ENCODE data around the gene SLC49A4.
A peak's percentile ranks its signal among the peaks of the same experiment; 100 is the strongest.

SLC49A4 gene

GRCh38 chr3:122857019-122857418 is 62.1 kb downstream of the SLC49A4 start:
- Histone ChIP-seq H3K9me2 (replicated peaks; ENCODE audit: low read depth, low read length) (no peaks in the 10 kb centered on the region), H3K4me3 (ENCODE audit: low read length, poor library complexity, severe bottlenecking) (no peak overlapping the region), H3K9me3 (ENCODE audit: insufficient read depth, low read depth, low read length) (no peaks in the 10 kb centered on the region), H3K36me3 (ENCODE audit: insufficient read depth, low read length) (peaks cover 10% of the 10 kb centered on the region; the same call in 1 of the 2 replicates), H3K27me3 (ENCODE audit: insufficient read depth, low read length, poor library complexity, severe bottlenecking) (no peaks in the 10 kb centered on the region), H3K4me1 (ENCODE audit: insufficient read depth, low read length, poor library complexity, severe bottlenecking) (no peaks in the 10 kb centered on the region), H4K20me1 (ENCODE audit: insufficient read depth, low read length, poor library complexity, severe bottlenecking) (no peaks in the 10 kb centered on the region), H3F3A (ENCODE audit: low read depth) (no peaks in the 10 kb centered on the region; the same call in 1 of the 2 replicates), H3K79me2 (ENCODE audit: insufficient read depth, low read length) (no peaks in the 10 kb centered on the region), H3K4me2 (ENCODE audit: low read depth, low read length, poor library complexity, severe bottlenecking) (no peak overlapping the region), H2AFZ (ENCODE audit: low read length) (no peak overlapping the region), H3K9ac (ENCODE audit: low read depth, low read length, poor library complexity, severe bottlenecking) (no peak overlapping the region)
- TF ChIP-seq EZH2phosphoT487 (IDR thresholded peaks at IDR 0.05; ENCODE audit: borderline replicate concordance) = no peak
- TF ChIP-seq CTCF (conservative IDR thresholded peaks at IDR 0.05; ENCODE audit: low read length) = no peak

GRCh38 chr3:122858373-122858772 is 63.5 kb downstream of the SLC49A4 start:
- H4K20me1 ChIP-seq (ENCODE audit: insufficient read depth, low read length, poor library complexity, severe bottlenecking) = no peaks in the 10 kb centered on the region
- H3F3A ChIP-seq (ENCODE audit: low read depth) = no peaks in the 10 kb centered on the region; the same call in 1 of the 2 replicates
- H2AFZ ChIP-seq (ENCODE audit: low read length) = no peak overlapping the region
- peaks cover 10% of the 10 kb centered on the region; the same call in 1 of the 2 replicates for H3K36me3 ChIP-seq (ENCODE audit: insufficient read depth, low read length)
- no peaks in the 10 kb centered on the region for H3K27me3 ChIP-seq (ENCODE audit: insufficient read depth, low read length, poor library complexity, severe bottlenecking)
- no peak overlapping the region for H3K4me3 ChIP-seq (ENCODE audit: low read length, poor library complexity, severe bottlenecking)
- no peak overlapping the region for H3K4me2 ChIP-seq (ENCODE audit: low read depth, low read length, poor library complexity, severe bottlenecking)
- no peak overlapping the region for H3K9ac ChIP-seq (ENCODE audit: low read depth, low read length, poor library complexity, severe bottlenecking)
- no peaks in the 10 kb centered on the region for H3K9me3 ChIP-seq (ENCODE audit: insufficient read depth, low read depth, low read length)
- no peaks in the 10 kb centered on the region for H3K9me2 ChIP-seq (replicated peaks; ENCODE audit: low read depth, low read length)
- no peaks in the 10 kb centered on the region for H3K79me2 ChIP-seq (ENCODE audit: insufficient read depth, low read length)
- no peak for TF ChIP-seq EZH2phosphoT487 (IDR thresholded peaks at IDR 0.05; ENCODE audit: borderline replicate concordance)
- TF ChIP-seq CTCF (conservative IDR thresholded peaks at IDR 0.05; ENCODE audit: low read length) = peak; percentile 75
- H3K4me1 ChIP-seq (ENCODE audit: insufficient read depth, low read length, poor library complexity, severe bottlenecking) = no peaks in the 10 kb centered on the region

- H3K4me3 ChIP-seq (ENCODE audit: low read length, poor library complexity, severe bottlenecking) = no peak overlapping the region
Measured at GRCh38 chr3:122859021-122859805, 64.3 kb downstream of the SLC49A4 start.

More at GRCh38 chr3:122859021-122859805, 64.3 kb downstream of the SLC49A4 start:
- TF ChIP-seq CTCF (conservative IDR thresholded peaks at IDR 0.05; ENCODE audit: low read length) = no peak
- Histone ChIP-seq H3K36me3 (ENCODE audit: insufficient read depth, low read length) (peaks cover 10% of the 10 kb centered on the region; the same call in 1 of the 2 replicates), H3K9me2 (replicated peaks; ENCODE audit: low read depth, low read length) (no peaks in the 10 kb centered on the region), H3K4me1 (ENCODE audit: insufficient read depth, low read length, poor library complexity, severe bottlenecking) (no peaks in the 10 kb centered on the region), H3K9me3 (ENCODE audit: insufficient read depth, low read depth, low read length) (no peaks in the 10 kb centered on the region), H3F3A (ENCODE audit: low read depth) (no peaks in the 10 kb centered on the region; the same call in 1 of the 2 replicates), H3K79me2 (ENCODE audit: insufficient read depth, low read length) (no peaks in the 10 kb centered on the region), H2AFZ (ENCODE audit: low read length) (no peak overlapping the region), H3K4me2 (ENCODE audit: low read depth, low read length, poor library complexity, severe bottlenecking) (no peak overlapping the region), H4K20me1 (ENCODE audit: insufficient read depth, low read length, poor library complexity, severe bottlenecking) (no peaks in the 10 kb centered on the region), H3K27me3 (ENCODE audit: insufficient read depth, low read length, poor library complexity, severe bottlenecking) (no peaks in the 10 kb centered on the region), H3K9ac (ENCODE audit: low read depth, low read length, poor library complexity, severe bottlenecking) (no peak overlapping the region)
